HG02981 (cell line): ENCODE measurements around the gene PRKCA.
"Not testable (repeated sequence)": the region's sequence is repeated elsewhere in the genome, so short reads cannot be mapped to it uniquely, and the experiment has no call there.

Source experiments
- ATAC-seq: cut with Tn5 transposase; IDR thresholded peaks from one replicate; pipeline ENCODE4 v1.9.1; 2021; ENCODE audit warnings: mild to moderate bottlenecking, moderate library complexity; ENCODE audit not compliant: unreplicated experiment

The PRKCA gene

DNA sequence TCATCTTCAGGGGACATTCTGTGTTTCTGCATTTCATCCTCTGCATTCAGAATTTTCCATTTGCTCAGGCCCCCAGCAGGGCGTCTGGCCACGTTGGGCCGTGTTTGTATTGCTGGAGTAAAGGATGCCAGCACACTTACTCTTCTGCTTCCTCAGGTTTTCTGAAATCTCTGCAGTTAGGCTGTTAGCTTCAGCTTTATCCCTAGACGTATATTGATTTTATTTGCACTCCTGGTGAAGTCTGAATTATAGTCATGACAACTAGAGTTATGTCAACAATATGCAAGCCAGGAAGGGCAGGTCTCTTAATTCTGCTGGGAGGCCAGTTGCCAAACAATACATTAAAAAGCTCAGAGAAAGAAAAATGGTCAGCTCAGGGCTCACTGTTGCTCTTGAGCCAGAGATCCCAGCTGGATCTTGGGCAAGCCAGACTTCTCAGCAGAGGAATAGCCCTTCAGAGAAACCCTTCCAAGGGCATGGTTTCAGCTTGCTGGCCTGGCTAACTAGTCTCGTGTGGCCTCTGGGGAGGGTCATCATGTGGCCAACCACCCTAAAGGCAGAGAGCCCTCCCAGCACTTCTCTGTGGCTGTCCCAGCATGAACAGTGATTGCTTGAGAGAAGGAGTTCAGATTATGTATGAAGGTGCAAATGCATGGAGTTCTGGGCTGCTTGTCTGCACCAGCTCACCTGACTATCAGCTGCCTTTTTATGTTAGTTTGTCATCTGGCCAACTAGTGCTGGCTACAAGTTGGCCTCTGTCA is 422.3 kb downstream of the PRKCA start:
- no peak for ATAC-seq

DNA sequence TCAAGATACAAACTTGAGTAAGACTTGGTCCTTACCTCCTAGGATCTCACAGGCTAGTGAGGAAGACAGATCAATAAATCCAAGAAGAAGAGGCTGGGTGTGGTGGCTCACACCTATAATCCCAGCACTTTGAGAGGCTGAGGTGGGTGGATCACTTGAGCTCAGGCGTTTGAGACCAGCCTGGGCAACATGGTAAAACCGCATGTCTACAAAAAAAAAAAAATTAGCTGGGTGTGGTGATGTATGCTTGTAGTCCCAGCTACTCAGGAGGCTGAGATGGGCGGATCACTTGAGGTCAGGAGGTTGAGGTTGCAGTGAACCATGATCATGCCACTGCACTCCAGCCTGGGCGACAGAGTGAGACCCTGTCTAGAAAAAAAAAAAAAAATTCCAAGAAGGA is 423.0 kb downstream of the PRKCA start:
- ATAC-seq: not testable (repeated sequence)

DNA sequence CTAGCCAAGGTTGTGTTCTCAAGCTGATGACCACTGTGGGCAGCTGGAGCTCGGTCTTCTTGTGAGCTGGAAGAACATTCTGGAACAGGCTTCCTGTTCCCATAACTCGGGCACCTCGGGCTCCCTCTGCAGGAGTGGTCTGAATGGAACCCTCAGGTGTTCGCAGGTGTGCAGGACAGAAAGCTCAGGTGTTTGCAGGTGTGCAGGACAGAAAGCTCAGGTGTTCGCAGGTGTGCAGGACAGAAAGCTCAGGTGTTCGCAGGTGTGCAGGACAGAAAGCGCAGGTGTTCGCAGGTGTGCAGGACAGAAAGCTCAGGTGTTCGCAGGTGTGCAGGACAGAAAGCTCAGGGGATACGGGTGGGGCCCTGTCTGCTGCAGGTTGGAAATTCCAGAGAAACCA is 423.5 kb downstream of the PRKCA start:
- no peak for ATAC-seq

DNA sequence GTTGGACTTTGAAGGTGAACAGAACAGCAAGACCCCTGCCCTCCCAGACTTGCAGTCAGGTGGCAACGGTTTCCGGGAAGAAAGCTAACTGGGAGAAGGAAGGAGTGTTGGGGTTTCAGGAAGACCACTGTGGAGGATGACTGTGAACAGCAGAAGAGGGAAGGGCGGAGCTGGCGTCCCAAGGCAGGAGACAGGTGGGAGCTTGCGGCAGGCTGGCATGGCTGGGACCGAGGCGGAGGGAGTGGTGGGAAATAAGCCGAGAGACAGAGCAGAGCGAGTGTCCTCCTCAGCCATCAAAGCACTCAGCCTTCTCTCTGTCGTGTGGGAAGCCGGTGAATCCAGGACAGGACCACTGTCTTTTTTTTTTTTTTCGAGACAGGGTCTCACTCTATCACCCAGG is 424.0 kb downstream of the PRKCA start:
- no peak for ATAC-seq

DNA sequence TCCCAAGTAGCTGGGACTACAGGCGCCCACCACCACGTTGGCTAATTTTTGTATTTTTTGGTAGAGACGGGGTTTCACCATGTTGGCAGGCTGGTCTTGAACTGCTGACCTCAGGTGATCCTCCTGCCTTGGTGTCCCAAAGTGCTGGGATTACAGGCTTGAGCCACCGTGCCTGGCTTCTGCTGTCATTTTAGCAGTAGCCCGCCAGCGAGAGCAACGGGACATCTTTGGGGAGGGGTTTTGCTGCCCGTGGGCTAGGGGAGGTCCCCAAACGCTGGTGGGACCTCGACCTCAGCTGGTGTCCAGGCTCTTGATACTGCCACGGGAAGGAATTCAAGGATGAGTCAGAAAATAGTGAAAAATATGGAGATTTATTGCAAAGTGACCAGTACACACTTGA is 424.4 kb downstream of the PRKCA start:
- ATAC-seq: no peak

DNA sequence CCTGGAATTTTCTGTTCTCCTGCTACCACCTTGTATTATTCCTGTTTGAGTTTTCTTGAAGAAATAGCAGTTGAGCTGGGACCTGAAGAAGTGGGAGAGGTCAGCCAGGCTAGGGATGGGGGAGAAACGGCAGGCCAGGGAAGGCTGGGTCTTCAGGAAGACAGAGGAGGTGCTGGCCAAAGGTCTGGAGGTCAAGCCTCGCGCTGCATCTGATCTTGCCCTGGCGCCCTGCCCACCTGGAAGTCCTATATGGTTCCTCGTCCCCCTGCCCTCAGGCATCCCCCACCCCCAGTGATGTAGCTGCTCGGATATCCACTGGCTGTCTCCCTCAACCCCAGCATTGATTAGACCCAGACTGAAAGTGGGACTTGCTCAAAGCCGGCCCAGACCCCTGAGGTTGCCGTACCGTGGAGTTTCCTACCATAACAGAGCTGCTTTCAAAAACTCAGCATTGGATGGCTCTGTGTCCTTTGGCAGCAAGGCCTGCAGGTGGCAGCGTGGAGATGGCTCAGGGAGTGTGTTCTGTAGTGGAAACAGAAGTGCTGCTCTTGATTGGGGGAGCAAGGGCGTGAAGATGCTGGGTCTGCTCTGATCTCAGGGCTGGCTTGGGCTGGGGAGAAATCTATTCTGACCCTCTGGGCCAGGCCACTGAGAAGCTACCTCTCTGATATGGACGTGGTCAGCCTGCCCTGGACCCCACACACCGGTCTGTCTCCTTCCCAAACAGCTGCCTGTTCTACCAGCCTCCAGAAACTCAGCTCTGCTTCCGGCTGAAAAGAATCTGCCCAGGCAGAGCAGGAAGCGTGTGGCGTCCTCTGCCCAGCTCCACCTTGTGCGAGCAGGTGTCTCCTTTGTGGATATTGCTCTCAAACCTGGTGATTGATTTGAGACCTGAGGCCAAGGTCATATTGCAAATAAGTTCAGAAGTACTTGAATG is 425.5 kb downstream of the PRKCA start:
- peak; percentile 90 for ATAC-seq

DNA sequence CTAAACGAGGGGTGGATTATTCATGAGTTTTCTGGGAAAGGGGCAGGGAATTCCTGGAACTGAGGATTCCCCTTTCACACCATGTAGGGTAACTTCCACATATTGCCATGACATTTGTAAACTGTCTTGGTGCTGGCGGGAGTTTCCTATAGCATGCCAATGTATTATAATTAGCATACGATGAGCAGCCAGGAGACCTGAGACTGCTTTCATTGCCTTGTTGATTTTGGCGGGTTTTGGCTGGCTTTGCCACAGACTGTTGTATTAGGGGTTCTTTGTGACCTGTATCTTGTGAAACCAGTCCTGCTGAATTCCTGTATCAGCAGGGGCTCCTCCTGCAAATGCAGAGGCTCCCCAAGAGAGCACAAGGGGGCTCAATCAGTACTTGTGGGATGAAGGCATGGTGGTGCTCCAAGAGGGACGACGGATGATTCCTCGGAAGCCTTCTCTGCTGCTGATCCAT is 428.1 kb downstream of the PRKCA start:
- ATAC-seq: no peak

DNA sequence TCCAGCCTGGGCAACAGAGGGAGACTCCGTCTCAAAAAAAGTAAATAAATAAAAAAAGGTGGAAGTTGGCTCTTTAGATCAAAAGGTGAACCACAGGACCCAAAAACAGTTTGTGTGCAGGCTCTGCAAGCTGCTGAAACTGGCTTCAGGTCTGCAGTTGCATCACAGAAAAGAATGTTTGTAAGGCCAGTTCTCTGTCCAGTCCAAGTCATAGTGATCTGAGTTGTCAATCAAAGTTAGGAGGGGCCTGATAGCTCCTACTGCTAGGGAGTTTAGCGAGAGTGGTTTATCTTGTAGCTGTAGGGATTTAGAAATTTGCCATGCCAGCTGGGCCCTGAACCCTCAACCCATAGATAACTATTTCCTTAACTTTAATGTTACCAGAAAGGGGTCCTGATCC is 431.3 kb downstream of the PRKCA start:
- no peak for ATAC-seq

DNA sequence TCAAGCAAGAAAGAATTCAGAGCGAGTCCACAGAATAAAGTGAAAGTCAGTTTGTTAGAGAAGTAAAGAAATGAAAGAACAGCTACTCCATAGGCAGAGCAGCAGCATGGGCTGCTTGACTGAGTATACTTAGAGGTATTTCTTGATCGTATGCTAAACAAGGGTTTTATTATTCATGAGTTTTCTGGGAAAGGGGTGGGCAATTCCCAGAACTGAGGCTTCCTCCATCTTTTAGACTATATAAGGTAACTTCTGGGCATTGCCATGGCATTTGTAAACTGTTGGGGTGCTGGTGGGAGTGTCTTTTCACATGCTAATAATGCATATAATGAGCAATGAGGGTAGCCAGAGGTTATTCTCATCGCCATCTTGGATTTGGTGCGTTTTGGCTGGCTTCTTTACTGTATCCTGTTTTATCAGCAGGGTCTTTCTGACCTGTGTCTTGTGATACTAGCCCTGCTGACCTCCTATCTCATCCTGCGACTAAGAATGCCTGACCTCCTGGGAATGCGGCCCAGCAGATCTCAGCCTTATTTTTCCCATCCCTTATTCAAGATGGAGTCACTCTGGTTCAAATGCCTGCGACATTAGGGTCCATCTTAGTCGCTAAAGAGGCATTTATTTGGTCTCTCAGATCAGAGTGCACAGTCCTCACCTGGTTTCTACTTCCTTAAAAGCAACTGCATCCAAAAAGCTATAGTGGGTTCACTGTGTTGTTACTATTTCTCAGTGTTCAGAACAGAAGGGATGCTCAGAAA is 432.0 kb downstream of the PRKCA start:
- no peak for ATAC-seq

DNA sequence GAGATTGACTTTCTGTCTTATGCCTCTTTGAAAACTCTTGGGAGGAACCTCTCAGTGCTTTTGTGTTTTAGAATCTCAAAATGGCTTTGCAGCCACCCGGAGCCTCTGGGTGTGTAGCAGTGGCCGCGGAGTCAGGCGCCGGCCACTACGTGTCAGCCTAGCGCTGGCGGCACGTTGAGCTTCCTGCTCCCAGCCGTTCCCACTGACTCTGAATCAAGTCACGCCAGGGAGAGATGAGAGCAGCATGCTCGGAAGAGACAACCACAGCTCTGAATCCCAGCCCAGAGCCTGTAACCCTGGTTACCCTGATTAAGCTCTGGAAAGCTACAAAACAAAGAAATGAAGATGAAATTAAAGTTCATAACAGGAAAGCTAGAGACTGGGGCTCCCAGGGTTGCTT is 435.1 kb downstream of the PRKCA start:
- ATAC-seq: no peak

DNA sequence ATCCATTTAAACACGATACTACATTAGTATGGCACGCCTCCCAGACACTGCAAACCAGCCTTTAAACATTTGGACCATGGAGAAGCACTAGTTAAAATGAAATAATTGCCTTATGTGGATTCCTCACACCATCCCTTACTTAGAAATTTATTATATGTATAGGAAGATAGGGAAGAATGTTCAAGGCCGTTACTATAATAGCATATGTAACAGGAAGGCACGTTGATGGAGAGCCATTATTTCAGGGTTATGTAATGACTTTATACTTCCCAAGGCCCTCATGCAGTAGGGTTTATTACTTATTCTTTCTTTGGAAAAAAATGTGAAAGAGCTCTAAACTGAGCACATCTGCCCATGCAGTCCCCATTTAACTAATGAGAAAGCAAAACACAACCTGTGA is 435.9 kb downstream of the PRKCA start:
- ATAC-seq: no peak

DNA sequence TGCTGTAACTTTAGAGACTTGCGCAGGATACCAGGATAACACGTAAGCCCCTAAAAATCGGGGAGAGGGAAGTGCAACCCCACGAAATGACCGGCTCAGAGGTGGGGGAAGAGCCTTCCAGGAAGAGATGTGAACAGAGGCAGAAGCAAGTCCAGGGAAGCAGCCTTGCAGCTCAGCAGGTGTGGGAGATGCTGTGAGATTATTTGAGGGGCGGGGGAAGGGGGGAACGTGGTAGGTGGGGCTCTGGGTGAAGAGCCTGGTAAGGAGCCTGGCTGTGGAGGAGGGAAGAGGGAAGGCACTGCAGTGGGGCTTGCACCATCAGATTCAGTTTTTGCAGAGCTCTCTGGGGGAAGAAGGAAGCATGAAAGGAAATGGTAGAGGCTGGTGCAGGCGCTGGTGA is 437.1 kb downstream of the PRKCA start:
- no peak for ATAC-seq

DNA sequence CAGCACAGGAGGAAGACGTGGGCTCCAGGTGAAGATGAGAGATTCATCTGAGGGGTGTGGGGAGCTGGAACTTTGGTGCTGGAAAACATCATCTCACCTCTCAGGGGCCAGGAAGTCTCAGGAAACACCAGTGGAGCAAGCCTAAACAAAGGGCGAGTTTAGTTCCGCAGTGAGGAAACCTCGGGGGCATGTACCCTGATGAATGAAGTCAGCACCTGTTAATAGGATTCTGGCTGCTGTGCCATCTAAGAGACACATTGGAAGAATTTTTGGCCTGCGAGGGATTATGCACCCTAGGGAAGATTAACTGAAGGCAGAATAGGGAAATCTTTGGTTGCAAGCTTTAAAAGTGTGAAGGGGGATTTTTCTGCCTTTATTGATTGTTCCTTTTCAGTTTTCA is 437.8 kb downstream of the PRKCA start:
- no peak for ATAC-seq

DNA sequence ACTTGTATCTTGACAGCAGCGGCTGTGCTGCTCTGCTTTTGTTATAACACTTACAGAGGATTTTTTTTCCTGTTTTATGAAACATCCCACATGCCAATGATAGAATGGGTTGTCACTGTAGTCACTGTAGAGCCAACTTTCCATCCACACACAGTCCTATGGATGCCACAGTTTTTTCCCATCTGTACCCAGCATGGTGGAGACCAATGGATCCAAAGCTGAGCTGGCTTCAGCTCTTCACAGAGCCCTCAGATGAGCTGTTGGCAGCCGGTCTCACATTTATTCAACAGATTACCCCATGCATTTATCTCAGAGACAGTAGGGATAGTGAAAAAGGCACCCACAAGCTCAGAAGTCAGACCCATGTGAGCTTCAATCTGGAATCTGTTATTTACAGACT is 441.1 kb downstream of the PRKCA start:
- no peak for ATAC-seq

DNA sequence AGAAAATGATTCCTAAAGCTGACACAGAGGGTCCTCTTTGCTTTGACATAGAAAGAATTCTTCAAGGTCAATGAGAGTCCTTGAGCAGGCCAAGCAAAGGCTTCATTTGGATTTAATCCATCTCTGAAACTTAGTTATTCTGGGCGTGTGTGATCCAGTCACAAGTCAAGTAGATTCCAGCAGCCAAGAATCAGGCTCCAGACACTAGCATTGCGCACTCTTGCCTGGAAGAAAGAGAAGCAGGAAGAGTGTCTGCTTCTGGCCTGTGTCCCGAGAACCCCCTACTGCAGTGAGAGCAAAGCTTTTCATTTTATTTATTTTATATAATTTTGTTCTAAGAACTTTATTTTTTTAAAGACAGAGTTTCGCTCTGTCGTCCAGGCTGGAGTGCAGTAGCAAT is 444.3 kb downstream of the PRKCA start:
- ATAC-seq: no peak

DNA sequence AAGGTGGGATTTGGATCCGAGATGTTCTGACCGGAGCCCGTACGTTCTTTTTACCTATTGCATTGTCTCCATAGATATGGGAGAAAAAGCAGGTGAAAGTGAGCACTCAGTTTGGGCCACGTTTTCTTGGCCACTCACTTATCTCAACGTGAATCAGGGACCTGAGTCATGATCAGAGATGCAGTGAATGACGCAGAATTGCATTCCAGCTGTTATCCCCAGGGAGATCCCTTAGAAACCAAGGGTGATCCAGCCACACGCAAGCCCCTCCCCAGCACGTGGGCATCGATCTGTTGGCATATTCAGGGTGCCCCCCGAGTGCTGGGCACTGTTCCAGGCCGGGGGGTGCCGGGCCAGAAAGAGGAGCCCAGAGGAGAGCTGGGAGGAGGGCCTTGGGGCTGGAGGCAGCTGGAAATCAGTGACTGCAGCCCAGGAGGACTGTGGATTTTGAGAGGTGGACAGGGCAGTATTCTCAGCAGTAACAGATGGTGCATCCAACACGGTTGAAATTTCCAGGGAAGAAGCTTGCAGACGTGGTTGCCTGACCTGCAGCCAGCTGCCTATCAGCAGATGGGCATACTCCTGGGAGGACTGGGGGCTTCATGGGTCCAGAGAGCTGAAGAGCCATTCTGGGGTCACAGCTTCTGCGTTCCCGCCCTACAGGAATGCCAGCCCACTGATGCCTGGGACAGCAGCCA is 445.3 kb downstream of the PRKCA start:
- ATAC-seq: no peak

DNA sequence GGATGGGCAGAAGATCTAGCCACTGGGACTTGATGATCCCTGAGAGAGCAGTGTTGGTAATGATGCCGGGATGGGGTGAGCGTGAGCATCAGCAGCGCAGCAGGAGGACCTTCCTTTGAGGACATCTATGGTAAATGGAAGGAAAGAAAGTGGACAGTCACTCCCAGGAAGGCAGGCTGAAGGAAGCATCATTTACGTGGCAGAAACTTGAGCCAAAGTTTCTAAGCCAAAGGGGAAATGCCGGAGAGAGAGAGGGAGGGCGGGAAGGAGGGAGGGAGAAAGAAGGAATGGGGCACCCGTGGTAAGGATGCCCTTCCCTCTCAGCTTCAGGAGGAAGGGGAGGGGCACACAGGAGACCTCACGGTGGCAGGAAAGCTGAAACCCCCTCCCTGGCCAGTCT is 446.2 kb downstream of the PRKCA start:
- no peak for ATAC-seq

DNA sequence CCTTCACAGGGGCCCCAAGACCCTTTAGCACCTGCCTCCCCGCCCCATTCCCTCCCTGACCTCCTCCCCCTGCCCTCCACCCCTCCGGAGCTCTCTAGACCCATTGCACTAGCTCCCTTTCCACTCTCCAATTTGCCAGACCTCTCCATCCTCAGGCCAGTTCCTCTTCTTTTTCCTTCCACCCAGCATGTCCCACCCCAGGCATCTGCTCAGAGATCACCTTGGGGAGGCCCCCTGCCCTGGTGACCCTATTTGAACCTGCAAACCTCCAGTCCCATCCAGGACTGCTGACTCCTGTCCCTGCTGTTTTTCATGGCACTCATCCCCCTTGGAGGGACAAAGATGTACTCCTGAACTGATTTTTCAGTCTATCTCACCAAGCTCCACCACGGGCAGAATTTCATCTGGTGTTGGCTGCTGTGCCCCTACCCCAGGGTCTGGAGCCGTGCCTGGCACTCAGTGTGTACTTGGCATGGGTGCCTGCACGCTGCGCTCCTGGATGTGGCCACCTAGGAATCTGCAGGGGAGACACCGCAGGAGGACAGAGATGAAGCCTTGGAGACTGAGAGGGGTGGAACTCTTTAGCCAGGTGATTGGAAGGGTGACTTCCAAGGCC is 446.9 kb downstream of the PRKCA start:
- ATAC-seq: no peak

DNA sequence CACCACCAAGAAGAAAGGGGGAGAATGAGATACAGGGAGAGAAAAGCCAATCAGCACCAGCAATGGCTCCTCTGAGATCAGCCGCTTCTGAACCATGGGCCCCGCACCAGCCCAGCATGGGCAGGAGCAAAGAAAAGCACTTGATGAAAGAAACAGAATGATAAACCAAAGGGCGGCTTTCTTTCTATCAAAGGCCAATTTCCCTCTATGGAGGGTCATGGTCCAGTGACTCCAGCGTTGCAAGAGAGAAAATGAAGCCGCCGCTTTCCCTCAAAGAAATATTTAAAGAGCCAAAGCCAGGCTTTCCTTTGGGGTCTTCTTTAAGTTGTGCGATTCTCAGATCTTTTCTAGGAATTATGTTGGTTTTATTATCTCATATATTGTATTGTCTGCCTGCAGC is 447.7 kb downstream of the PRKCA start:
- ATAC-seq: no peak

DNA sequence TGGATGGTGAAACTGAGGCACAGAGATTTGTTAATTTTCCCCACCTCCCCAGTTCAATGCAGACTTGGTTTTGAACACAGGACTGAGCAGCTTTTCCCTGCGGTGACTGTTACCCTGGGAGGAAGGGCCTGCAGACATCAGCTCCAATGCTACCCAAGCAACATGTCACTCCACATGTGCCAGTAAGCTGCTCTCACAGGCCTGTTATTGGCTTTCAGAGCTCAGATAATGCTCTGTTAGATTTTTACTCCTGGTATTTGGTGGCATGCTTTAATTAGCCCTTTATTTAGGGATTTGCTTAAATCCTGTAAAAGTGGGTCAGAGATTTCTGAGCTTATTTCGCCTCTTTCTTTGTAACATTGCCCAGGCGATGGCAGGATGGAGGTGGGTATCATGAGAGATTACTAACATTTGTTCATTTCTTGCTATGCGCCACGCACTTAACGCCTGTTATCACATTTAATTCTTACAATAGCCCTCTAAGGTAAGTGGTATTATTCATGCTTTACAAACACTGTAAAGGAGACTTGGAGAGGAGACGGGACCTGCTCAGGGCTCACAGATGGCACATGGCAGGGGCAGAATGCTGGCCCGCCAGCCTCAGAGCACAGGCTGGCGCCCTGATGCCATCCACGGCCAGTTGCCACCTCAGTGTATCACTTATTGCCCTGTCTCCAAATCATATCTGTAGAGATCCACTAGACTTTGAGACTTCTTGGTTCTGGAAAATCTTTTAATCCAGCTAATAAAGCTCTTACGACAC is 448.5 kb downstream of the PRKCA start:
- no peak for ATAC-seq
